H9 (cell line): ENCODE measurements around the gene HNRNPA3. TPM values are rescaled to one million over a fixed set of nuclear protein-coding genes. Genes with fewer than 3 reads are reported as not detected.

Source experiments
- DNase-seq: peaks from one replicate; pipeline ENCODE4 v3.0.0-alpha.2; 2017
- H2AFZ ChIP-seq: one replicate; pipeline ENCODE4 v1.6.1; 2013; ENCODE audit warnings: mild to moderate bottlenecking, low read length, control low read depth, moderate library complexity
- H2AK5ac ChIP-seq: 2 replicates; pipeline ENCODE4 v1.6.1; 2013; ENCODE audit warnings: low read length, control low read depth, mixed read lengths; ENCODE audit not compliant: insufficient read length
- H2BK120ac ChIP-seq: one replicate; pipeline ENCODE4 v1.6.1; 2013; ENCODE audit warnings: low read depth, mild to moderate bottlenecking, low read length, control low read depth, inconsistent platforms; ENCODE audit not compliant: poor library complexity, severe bottlenecking
- H2BK12ac ChIP-seq: 2 replicates; pipeline ENCODE4 v1.6.1; 2013; ENCODE audit warnings: low read length, control low read depth, mixed read lengths, low read depth; ENCODE audit not compliant: insufficient read length
- H2BK15ac ChIP-seq: 2 replicates; pipeline ENCODE4 v1.6.1; 2013; ENCODE audit warnings: low read depth, low read length, control low read depth
- H2BK20ac ChIP-seq: one replicate; pipeline ENCODE4 v1.6.1; 2013; ENCODE audit warnings: low read depth, mild to moderate bottlenecking, low read length, control low read depth, inconsistent platforms; ENCODE audit not compliant: poor library complexity, severe bottlenecking
- H2BK5ac ChIP-seq: 2 replicates; pipeline ENCODE4 v1.6.1; 2013; ENCODE audit warnings: low read length, control low read depth, mixed read lengths; ENCODE audit not compliant: insufficient read length
- H3K14ac ChIP-seq: 2 replicates; pipeline ENCODE4 v1.6.1; 2013; ENCODE audit warnings: low read length, control low read depth; ENCODE audit not compliant: insufficient read depth
- H3K18ac ChIP-seq: 2 replicates; pipeline ENCODE4 v1.6.1; 2013; ENCODE audit warnings: low read depth, mild to moderate bottlenecking, mixed read lengths, low read length, control low read depth; ENCODE audit not compliant: insufficient read length
- H3K23ac ChIP-seq: 2 replicates; pipeline ENCODE4 v1.6.1; 2013; ENCODE audit warnings: low read length, control low read depth, mixed read lengths, low read depth; ENCODE audit not compliant: insufficient read length
- H3K23me2 ChIP-seq: 2 replicates; pipeline ENCODE4 v1.6.1; 2013; ENCODE audit warnings: low read depth, mild to moderate bottlenecking, mixed read lengths, low read length, control low read depth; ENCODE audit not compliant: insufficient read length, poor library complexity, severe bottlenecking
- H3K27ac ChIP-seq: 2 replicates; pipeline ENCODE4 v1.5.1; 2013; ENCODE audit warnings: low read length, control low read depth, mixed read lengths, low read depth; ENCODE audit not compliant: insufficient read length
- H3K27me3 ChIP-seq: 2 replicates; pipeline ENCODE4 v1.6.1; 2013; ENCODE audit warnings: low read length, control low read depth, inconsistent platforms; ENCODE audit not compliant: insufficient read depth
- H3K4ac ChIP-seq: 2 replicates; pipeline ENCODE4 v1.6.1; 2013; ENCODE audit warnings: low read depth, mild to moderate bottlenecking, control low read depth, inconsistent platforms, low read length, moderate library complexity
- H3K4me1 ChIP-seq: 2 replicates; pipeline ENCODE4 v1.6.1; 2013; ENCODE audit warnings: low read length, control low read depth, inconsistent platforms; ENCODE audit not compliant: insufficient read depth
- H3K4me2 ChIP-seq: 2 replicates; pipeline ENCODE4 v1.6.1; 2013; ENCODE audit warnings: low read length, control low read depth, mixed read lengths; ENCODE audit not compliant: insufficient read length, insufficient read depth
- H3K56ac ChIP-seq: 2 replicates; pipeline ENCODE4 v1.6.1; 2013; ENCODE audit warnings: low read depth, mild to moderate bottlenecking, mixed read lengths, low read length, control low read depth; ENCODE audit not compliant: insufficient read length
- H3K79me1 ChIP-seq: 2 replicates; pipeline ENCODE4 v1.6.1; 2013; ENCODE audit warnings: low read depth, mild to moderate bottlenecking, moderate library complexity, low read length, control low read depth, inconsistent platforms; ENCODE audit not compliant: insufficient read depth, poor library complexity, severe bottlenecking
- H3K79me2 ChIP-seq: 2 replicates; pipeline ENCODE4 v1.6.1; 2013; ENCODE audit warnings: low read length, control low read depth, inconsistent platforms; ENCODE audit not compliant: insufficient read depth
- H3K9ac ChIP-seq: 2 replicates; pipeline ENCODE4 v1.6.1; 2013; ENCODE audit warnings: low read length, control low read depth, mixed read lengths; ENCODE audit not compliant: insufficient read length; ENCODE audit errors: extremely low read depth
- H3K9me3 ChIP-seq: one replicate; pipeline ENCODE4 v1.6.1; 2013; ENCODE audit warnings: low read depth, low read length, inconsistent platforms; ENCODE audit not compliant: control insufficient read depth
- H3T11ph ChIP-seq: one replicate; pipeline ENCODE4 v1.6.1; 2013; ENCODE audit warnings: mild to moderate bottlenecking, low read length, control low read depth, inconsistent platforms
- H4K20me1 ChIP-seq: one replicate; pipeline ENCODE4 v1.6.1; 2013; ENCODE audit not compliant: control insufficient read depth, insufficient read length, insufficient read depth
- H4K5ac ChIP-seq: 2 replicates; pipeline ENCODE4 v1.6.1; 2013; ENCODE audit warnings: low read depth, mild to moderate bottlenecking, mixed read lengths, low read length, control low read depth; ENCODE audit not compliant: insufficient read length
- H4K8ac ChIP-seq: replicated peaks from 2 replicates; pipeline ENCODE4 v1.6.1; 2013; ENCODE audit warnings: low read length, control low read depth, mixed read lengths, low read depth; ENCODE audit not compliant: insufficient read length
- H4K91ac ChIP-seq: 2 replicates; pipeline ENCODE4 v1.6.1; 2013; ENCODE audit warnings: low read depth, mild to moderate bottlenecking, moderate library complexity, mixed read lengths, low read length, control low read depth; ENCODE audit not compliant: insufficient read length
- H3K27ac Mint-ChIP-seq, 3 experiments: 2 replicates in 2 of 3; 3 replicates in 1 of 3; pipeline ENCODE4 v1.8.0; 2020 to 2021; ENCODE audit warnings: mixed read lengths in 3 of 3, mild to moderate bottlenecking in 1 of 3, moderate library complexity in 1 of 3
- H3K27me3 Mint-ChIP-seq: 2 replicates; pipeline ENCODE4 v1.8.0; 2021; ENCODE audit warnings: low read depth, mild to moderate bottlenecking, moderate library complexity, mixed read lengths
- H3K36me3 Mint-ChIP-seq, 3 experiments: 2 replicates in 2 of 3; 3 replicates in 1 of 3; pipeline ENCODE4 v1.8.0; 2020 to 2021; ENCODE audit warnings: low read depth in 3 of 3, mixed read lengths in 3 of 3; ENCODE audit not compliant: insufficient read depth in 1 of 3
- H3K4me1 Mint-ChIP-seq, 2 experiments: 2 replicates each; pipeline ENCODE4 v1.8.0; 2020; ENCODE audit warnings: mixed read lengths in 2 of 2
- H3K4me3 Mint-ChIP-seq, 2 experiments: 2 replicates in 1 of 2; 3 replicates in 1 of 2; pipeline ENCODE4 v1.8.0; 2020 to 2021; ENCODE audit warnings: mild to moderate bottlenecking in 2 of 2, mixed read lengths in 2 of 2, moderate library complexity in 1 of 2
- H3K9me3 Mint-ChIP-seq, 2 experiments: 2 replicates in 1 of 2; 3 replicates in 1 of 2; pipeline ENCODE4 v1.8.0; 2020; ENCODE audit warnings: mild to moderate bottlenecking in 2 of 2, mixed read lengths in 2 of 2, moderate library complexity in 1 of 2
- WGBS: extraction: QIAGEN DNeasy Blood & Tissue Kit; methylation state at CpG from one replicate; pipeline ENCODE4 v1.1.7; 2013; ENCODE audit warnings: missing lambda C conversion rate, low lambda C conversion rate, mixed read lengths; ENCODE audit not compliant: insufficient read length; ENCODE audit errors: extremely low coverage; 5-methylcytosine and 5-hydroxymethylcytosine counted together
- total RNA-seq: library from RNA; stranded (reverse); gene quantifications from 2 replicates; pipeline ENCODE4 v1.2.1, GENCODE V29; 2021
- TF ChIP-seq, protein P1 (sequence below): fragments of 200-600 bp; sonication (generic); conservative IDR thresholded peaks from 3 replicates; pipeline ENCODE4 v1.8.0; 2021; ENCODE audit warnings: antibody characterized with exemption, mild to moderate bottlenecking

The HNRNPA3 gene
- total RNA-seq, 1 experiment from 2014 or later = 405 TPM

DNA sequence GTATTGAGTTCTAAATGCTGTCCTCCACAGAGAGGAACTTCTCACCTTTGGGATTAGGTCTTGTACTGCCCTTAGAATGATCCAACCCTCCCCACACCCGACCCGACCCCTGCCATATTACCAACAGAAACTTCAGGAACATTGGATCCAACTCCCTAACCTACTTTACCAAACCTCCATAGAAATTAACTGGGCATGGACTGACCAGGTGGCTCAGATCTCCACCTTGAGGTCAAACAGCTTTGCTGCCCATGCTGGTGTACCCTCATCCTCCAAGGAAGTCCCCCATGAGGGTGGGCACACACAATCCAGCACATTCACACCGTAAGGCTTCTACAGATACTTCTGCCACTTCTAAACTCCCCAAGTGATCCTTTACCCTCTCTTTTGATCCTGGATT is 30.5 kb downstream of the HNRNPA3 start:
- no peak overlapping the region for H3K56ac ChIP-seq
- H3K9ac ChIP-seq = no peak overlapping the region
- H2BK20ac ChIP-seq = no peak overlapping the region
- Mint-ChIP-seq H3K4me1 (peaks cover 51 to 54% of the 10 kb centered on the region in 2 experiments), H3K27ac (peak overlapping the region in 2 of 3 experiments; percentile 46 to 48; a peak in 5 of 7 replicates), H3K9me3 (no peaks in the 10 kb centered on the region), H3K27me3 (no peaks in the 10 kb centered on the region), H3K36me3 (no peaks in the 10 kb centered on the region; a peak in 3 of 7 replicates), H3K4me3 (no peak overlapping the region)
- peaks cover 4% of the 10 kb centered on the region for H3K79me1 ChIP-seq
- H2AFZ ChIP-seq = no peak overlapping the region
- H2AK5ac ChIP-seq = no peak overlapping the region
- no peak overlapping the region for H2BK120ac ChIP-seq
- H3T11ph ChIP-seq = no peak overlapping the region
- no peak overlapping the region for H3K4ac ChIP-seq
- H3K23me2 ChIP-seq = no peaks in the 10 kb centered on the region
- H3K18ac ChIP-seq = no peak overlapping the region
- no peak overlapping the region for H3K23ac ChIP-seq
- no peak overlapping the region for H3K14ac ChIP-seq
- no peak overlapping the region for H2BK5ac ChIP-seq
- WGBS = no CpG with 5 or more reads among the region's 3 CpGs
- H3K27ac ChIP-seq = no peak overlapping the region
- no peaks in the 10 kb centered on the region for H3K27me3 ChIP-seq
- peaks cover 27% of the 10 kb centered on the region for H3K79me2 ChIP-seq
- no peak for DNase-seq
- H4K8ac ChIP-seq = no peak overlapping the region
- no peak overlapping the region for H2BK15ac ChIP-seq
- no peak overlapping the region for H4K91ac ChIP-seq
- H2BK12ac ChIP-seq = no peak overlapping the region
- no peak overlapping the region for H3K4me2 ChIP-seq
- no peak overlapping the region for H4K5ac ChIP-seq
- TF ChIP-seq, protein P1, sequence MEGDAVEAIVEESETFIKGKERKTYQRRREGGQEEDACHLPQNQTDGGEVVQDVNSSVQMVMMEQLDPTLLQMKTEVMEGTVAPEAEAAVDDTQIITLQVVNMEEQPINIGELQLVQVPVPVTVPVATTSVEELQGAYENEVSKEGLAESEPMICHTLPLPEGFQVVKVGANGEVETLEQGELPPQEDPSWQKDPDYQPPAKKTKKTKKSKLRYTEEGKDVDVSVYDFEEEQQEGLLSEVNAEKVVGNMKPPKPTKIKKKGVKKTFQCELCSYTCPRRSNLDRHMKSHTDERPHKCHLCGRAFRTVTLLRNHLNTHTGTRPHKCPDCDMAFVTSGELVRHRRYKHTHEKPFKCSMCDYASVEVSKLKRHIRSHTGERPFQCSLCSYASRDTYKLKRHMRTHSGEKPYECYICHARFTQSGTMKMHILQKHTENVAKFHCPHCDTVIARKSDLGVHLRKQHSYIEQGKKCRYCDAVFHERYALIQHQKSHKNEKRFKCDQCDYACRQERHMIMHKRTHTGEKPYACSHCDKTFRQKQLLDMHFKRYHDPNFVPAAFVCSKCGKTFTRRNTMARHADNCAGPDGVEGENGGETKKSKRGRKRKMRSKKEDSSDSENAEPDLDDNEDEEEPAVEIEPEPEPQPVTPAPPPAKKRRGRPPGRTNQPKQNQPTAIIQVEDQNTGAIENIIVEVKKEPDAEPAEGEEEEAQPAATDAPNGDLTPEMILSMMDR = no peak
- H3K4me1 ChIP-seq = peaks cover 12% of the 10 kb centered on the region; the same call in 1 of the 2 replicates
- H3K9me3 ChIP-seq = no peaks in the 10 kb centered on the region
- peaks cover 2% of the 10 kb centered on the region for H4K20me1 ChIP-seq
